NT2/D1 (cell line): ENCODE measurements around the gene ANO1.

Source experiments
- DNase-seq: peaks from one replicate; pipeline ENCODE4 v3.0.0-alpha.2; 2011; ENCODE audit warnings: low read depth, low spot score
- H3K27me3 ChIP-seq: 2 replicates; pipeline ENCODE4 v1.6.0; 2011; ENCODE audit warnings: mild to moderate bottlenecking; ENCODE audit not compliant: insufficient read length, insufficient read depth
- H3K36me3 ChIP-seq: 2 replicates; pipeline ENCODE4 v1.6.1; 2011; ENCODE audit warnings: mild to moderate bottlenecking, low read length, mixed read lengths; ENCODE audit not compliant: insufficient read depth, insufficient read length
- H3K4me1 ChIP-seq: 2 replicates; pipeline ENCODE4 v1.5.1; 2011; ENCODE audit not compliant: insufficient read depth, insufficient read length
- H3K4me3 ChIP-seq: 2 replicates; pipeline ENCODE4 v1.5.1; 2011; ENCODE audit warnings: low read depth; ENCODE audit not compliant: insufficient read length
- H3K9ac ChIP-seq: 2 replicates; pipeline ENCODE4 v1.6.0; 2011; ENCODE audit warnings: low read depth; ENCODE audit not compliant: insufficient read length
- H3K9me3 ChIP-seq: 2 replicates; pipeline ENCODE4 v1.5.1; 2011; ENCODE audit warnings: mild to moderate bottlenecking, low read length; ENCODE audit not compliant: insufficient read depth
- SUZ12 ChIP-seq: IDR thresholded peaks from 2 replicates; pipeline ENCODE4 v1.6.1; 2011; ENCODE audit not compliant: insufficient read length, insufficient read depth; ENCODE audit errors: extremely low read depth
- YY1 ChIP-seq: IDR thresholded peaks from 2 replicates; pipeline ENCODE4 v1.6.1; 2011; ENCODE audit not compliant: insufficient read length, insufficient read depth
- ZNF274 ChIP-seq: IDR thresholded peaks from 2 replicates; pipeline ENCODE4 v1.6.1; 2011; ENCODE audit warnings: mild to moderate bottlenecking, low read depth, low read length

The ANO1 gene

DNA sequence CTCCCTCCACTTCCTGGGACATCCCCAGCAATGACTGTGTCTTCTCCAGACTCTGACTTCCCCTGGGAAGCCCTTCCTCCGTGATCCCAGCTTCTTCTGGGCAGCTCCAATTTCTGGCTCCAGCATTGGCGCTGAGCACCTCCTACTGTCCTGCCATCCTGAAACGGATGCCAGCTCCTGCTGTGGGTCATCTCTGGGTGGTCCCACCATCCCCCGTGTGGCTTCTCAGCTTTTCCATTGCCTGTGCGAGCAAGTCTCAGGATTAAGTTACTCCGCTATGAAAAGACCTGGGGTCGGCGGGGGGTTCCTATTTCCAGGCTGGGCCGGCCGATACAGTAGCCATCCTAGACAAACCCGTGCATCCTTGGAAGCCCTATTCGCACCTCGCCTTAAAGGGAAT, 69.6 kb downstream of the ANO1 start:
- Histone ChIP-seq H3K4me1 (peaks cover 16% of the 10 kb centered on the region), H3K36me3 (no peaks in the 10 kb centered on the region), H3K9ac (no peak overlapping the region), H3K27me3 (peaks cover 3% of the 10 kb centered on the region), H3K4me3 (no peak overlapping the region), H3K9me3 (no peaks in the 10 kb centered on the region)
- DNase-seq: no peak
- no peak for TF ChIP-seq ZNF274
- no peak for TF ChIP-seq SUZ12

GRCh38 chr11:70151671-70152070, 73.6 kb downstream of the ANO1 start:
- Histone ChIP-seq H3K9ac (no peak overlapping the region), H3K27me3 (no peaks in the 10 kb centered on the region), H3K36me3 (no peaks in the 10 kb centered on the region), H3K9me3 (no peaks in the 10 kb centered on the region), H3K4me1 (peaks cover 8% of the 10 kb centered on the region), H3K4me3 (no peak overlapping the region)
- TF ChIP-seq ZNF274: no peak
- no peak for TF ChIP-seq YY1
- TF ChIP-seq SUZ12: no peak
- no peak for DNase-seq

- Histone ChIP-seq H3K36me3 (no peaks in the 10 kb centered on the region), H3K4me3 (no peak overlapping the region), H3K9ac (no peak overlapping the region), H3K9me3 (no peaks in the 10 kb centered on the region), H3K27me3 (no peaks in the 10 kb centered on the region), H3K4me1 (peaks cover 4% of the 10 kb centered on the region)
- TF ChIP-seq YY1 (no peak), ZNF274 (no peak), SUZ12 (no peak)
- no peak for DNase-seq
Observed at GRCh38 chr11:70153133-70153727, 75.1 kb downstream of the ANO1 start.

DNA sequence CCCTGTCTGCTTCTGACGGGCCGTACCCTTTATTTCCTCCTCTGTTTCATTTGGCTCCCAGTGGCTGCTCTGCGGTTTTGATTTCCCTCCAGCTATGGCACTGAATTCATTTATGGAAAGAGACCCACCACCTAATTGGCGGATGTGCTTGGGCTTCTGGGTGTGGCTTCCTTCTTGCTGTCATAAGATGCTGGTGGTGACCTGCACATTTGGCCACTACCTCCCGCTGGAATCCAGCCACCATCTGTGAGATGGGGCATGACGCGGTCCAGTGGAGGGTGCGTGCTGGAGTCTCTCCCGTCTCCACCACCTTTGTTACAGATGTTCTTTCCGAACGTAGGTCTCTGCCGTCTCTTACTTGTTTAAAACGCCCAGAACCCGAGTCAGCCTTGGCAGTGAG, 77.3 kb downstream of the ANO1 start:
- Histone ChIP-seq H3K4me3 (no peak overlapping the region), H3K4me1 (peaks cover 3% of the 10 kb centered on the region)
- no peak for DNase-seq

GRCh38 chr11:70156291-70157037, 78.3 kb downstream of the ANO1 start:
- Histone ChIP-seq H3K4me1 (peaks cover 3% of the 10 kb centered on the region), H3K9me3 (no peaks in the 10 kb centered on the region), H3K27me3 (no peaks in the 10 kb centered on the region), H3K4me3 (no peak overlapping the region), H3K36me3 (no peaks in the 10 kb centered on the region), H3K9ac (no peak overlapping the region)
- TF ChIP-seq ZNF274 (no peak), SUZ12 (no peak), YY1 (no peak)
- DNase-seq: no peak

More for the DNA sequence above, 77.3 kb downstream of the ANO1 start:
- TF ChIP-seq SUZ12 (no peak), ZNF274 (no peak), YY1 (no peak)
- Histone ChIP-seq H3K9ac (no peak overlapping the region), H3K36me3 (no peaks in the 10 kb centered on the region), H3K9me3 (no peaks in the 10 kb centered on the region), H3K27me3 (no peaks in the 10 kb centered on the region)

DNA sequence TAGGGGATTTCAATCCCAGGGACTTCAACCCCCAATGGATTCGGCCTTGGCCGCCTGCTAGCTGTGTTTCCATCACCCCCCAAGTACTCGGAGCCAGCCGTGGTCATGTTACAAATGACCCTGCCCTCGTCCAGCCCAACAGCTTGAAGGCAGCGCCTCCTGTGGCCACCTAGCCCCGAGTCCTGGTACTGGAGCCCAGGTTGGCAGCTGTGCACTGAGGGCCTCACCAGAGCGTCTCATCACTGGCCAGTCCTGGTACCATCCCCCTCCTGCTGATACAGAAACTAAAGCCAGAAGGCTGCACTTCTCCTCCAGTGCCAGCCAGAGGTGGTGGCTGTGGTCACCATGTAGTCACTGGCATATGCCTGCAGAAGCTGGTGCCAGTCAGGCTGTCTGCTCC, 80.1 kb downstream of the ANO1 start:
- peak; percentile 48 for DNase-seq
- Histone ChIP-seq H3K27me3 (no peaks in the 10 kb centered on the region), H3K4me1 (peaks cover 3% of the 10 kb centered on the region)

DNA sequence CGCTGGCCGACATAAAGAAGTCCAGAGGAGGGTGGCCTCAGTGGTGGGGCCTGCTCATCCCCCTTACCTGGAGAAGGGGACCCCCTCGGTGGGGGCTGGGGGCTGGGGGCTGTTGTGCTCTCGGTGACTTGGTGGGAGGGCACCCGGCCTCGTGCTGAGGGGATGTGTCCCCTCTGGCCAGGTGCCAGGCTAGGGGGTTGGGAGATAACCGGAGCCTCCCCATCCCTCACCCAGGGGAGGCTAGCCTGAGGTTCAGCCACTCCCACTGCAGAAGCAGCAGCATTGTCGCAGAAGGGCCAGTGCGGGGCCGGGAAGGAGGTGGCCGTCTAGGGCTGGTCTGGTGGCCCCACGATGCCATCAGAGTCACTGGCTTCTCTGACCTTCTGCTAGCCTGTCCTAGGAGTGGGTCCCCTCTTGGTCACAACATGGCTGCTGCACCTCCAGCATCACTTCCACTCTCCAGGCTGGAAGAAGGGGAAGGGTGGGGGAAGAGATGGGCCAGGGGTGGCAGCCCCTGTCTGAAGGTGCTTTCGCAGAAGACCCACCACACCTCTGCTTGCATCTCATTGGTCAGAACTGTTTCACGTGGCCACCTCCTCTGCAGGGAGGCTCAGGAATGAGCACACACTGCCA, 80.8 kb downstream of the ANO1 start:
- no peaks in the 10 kb centered on the region for H3K9me3 ChIP-seq
- peaks cover 3% of the 10 kb centered on the region for H3K4me1 ChIP-seq
- no peaks in the 10 kb centered on the region for H3K27me3 ChIP-seq
- DNase-seq: no peak
- H3K36me3 ChIP-seq: no peaks in the 10 kb centered on the region
- no peak for TF ChIP-seq SUZ12
- no peak for TF ChIP-seq ZNF274
- no peak for TF ChIP-seq YY1
- no peak overlapping the region for H3K9ac ChIP-seq
- no peak overlapping the region for H3K4me3 ChIP-seq

More for the DNA sequence above, 80.1 kb downstream of the ANO1 start:
- TF ChIP-seq YY1: no peak
- no peak for TF ChIP-seq SUZ12
- no peak for TF ChIP-seq ZNF274
- no peak overlapping the region for H3K4me3 ChIP-seq
- H3K9me3 ChIP-seq: no peaks in the 10 kb centered on the region
- no peak overlapping the region for H3K9ac ChIP-seq
- no peaks in the 10 kb centered on the region for H3K36me3 ChIP-seq
